ENCODE data around the gene WNT5A. TPM values are rescaled to one million over a fixed set of nuclear protein-coding genes. Genes with fewer than 3 reads are reported as not detected.

WNT5A gene
- total and polyA plus RNA-seq, 4 donors, result 5.8 to 22.2 (median 11.2) TPM

GRCh38 chr3:55524565-55525244, 37.6 kb upstream of the WNT5A start:
- ATAC-seq (ENCODE audit: insufficient read depth, low FRiP score) (no peak), DNase-seq (no peak)
- peaks cover 0 to 11% (median 0%) of the 10 kb centered on the region in 5 donors for H3K4me1 ChIP-seq (ENCODE audit: control insufficient read depth in 5 of 5, insufficient read depth in 5 of 5, low read length in 5 of 5)
- no peak overlapping the region for H3K9ac ChIP-seq (ENCODE audit: insufficient read depth in 1 of 2, low read length in 2 of 2)
- no peaks in the 10 kb centered on the region for H3K9me3 ChIP-seq (ENCODE audit: control insufficient read depth in 4 of 4, insufficient read depth in 3 of 4, low read length in 3 of 4)
- H3K27me3 ChIP-seq (ENCODE audit: control insufficient read depth in 3 of 3, insufficient read depth in 3 of 3, low read length in 2 of 3), result no peaks in the 10 kb centered on the region
- H3K36me3 ChIP-seq (ENCODE audit: control insufficient read depth in 4 of 4, insufficient read depth in 4 of 4, low read length in 4 of 4), result no peaks in the 10 kb centered on the region
- H3K27ac ChIP-seq (ENCODE audit: low read depth in 1 of 2, low read length in 1 of 2), result no peak overlapping the region
- WGBS, 2 donors, result 78 to 80% methylated on average over 4 of the region's 4 CpGs
- no peak for TF ChIP-seq CTCF (IDR thresholded peaks at IDR 0.05; ENCODE audit: control extremely low read depth, extremely low read depth)
- H3K4me3 ChIP-seq, result no peak overlapping the region

GRCh38 chr3:55523471-55523870, 36.4 kb upstream of the WNT5A start:
- Histone ChIP-seq H3K27ac (ENCODE audit: low read depth in 1 of 2, low read length in 1 of 2) (no peak overlapping the region), H3K4me1 (ENCODE audit: control insufficient read depth in 5 of 5, insufficient read depth in 5 of 5, low read length in 5 of 5) (peaks cover 0 to 11% (median 0%) of the 10 kb centered on the region in 5 donors), H3K27me3 (ENCODE audit: control insufficient read depth in 3 of 3, insufficient read depth in 3 of 3, low read length in 2 of 3) (no peaks in the 10 kb centered on the region), H3K4me3 (no peak overlapping the region), H3K9me3 (ENCODE audit: control insufficient read depth in 4 of 4, insufficient read depth in 3 of 4, low read length in 3 of 4) (no peaks in the 10 kb centered on the region), H3K36me3 (ENCODE audit: control insufficient read depth in 4 of 4, insufficient read depth in 4 of 4, low read length in 4 of 4) (no peaks in the 10 kb centered on the region), H3K9ac (ENCODE audit: insufficient read depth in 1 of 2, low read length in 2 of 2) (no peak overlapping the region)
- 88 to 93% methylated on average over 2 of the region's 2 CpGs for WGBS, 2 donors
- TF ChIP-seq CTCF (IDR thresholded peaks at IDR 0.05; ENCODE audit: control extremely low read depth, extremely low read depth), result no peak
- no peak for DNase-seq
- no peak for ATAC-seq (ENCODE audit: insufficient read depth, low FRiP score)

- H3K4me3 ChIP-seq, result no peak overlapping the region
- TF ChIP-seq CTCF (IDR thresholded peaks at IDR 0.05; ENCODE audit: control extremely low read depth, extremely low read depth), result no peak
- H3K9ac ChIP-seq (ENCODE audit: insufficient read depth in 1 of 2, low read length in 2 of 2), result no peak overlapping the region
- H3K36me3 ChIP-seq (ENCODE audit: control insufficient read depth in 4 of 4, insufficient read depth in 4 of 4, low read length in 4 of 4), result no peaks in the 10 kb centered on the region
- H3K27me3 ChIP-seq (ENCODE audit: control insufficient read depth in 3 of 3, insufficient read depth in 3 of 3, low read length in 2 of 3), result no peaks in the 10 kb centered on the region
- DNase-seq (no peak), ATAC-seq (ENCODE audit: insufficient read depth, low FRiP score) (no peak)
- no peaks in the 10 kb centered on the region for H3K9me3 ChIP-seq (ENCODE audit: control insufficient read depth in 4 of 4, insufficient read depth in 3 of 4, low read length in 3 of 4)
- WGBS, 2 donors, result 51 to 58% methylated on average over 6 of the region's 6 CpGs
- no peak overlapping the region for H3K27ac ChIP-seq (ENCODE audit: low read depth in 1 of 2, low read length in 1 of 2)
- H3K4me1 ChIP-seq (ENCODE audit: control insufficient read depth in 5 of 5, insufficient read depth in 5 of 5, low read length in 5 of 5), result peaks cover 0 to 11% (median 0%) of the 10 kb centered on the region in 5 donors
These were observed 34.8 kb upstream of the WNT5A start for GRCh38 chr3:55521738-55522421.
